Naive thymus-derived CD4-positive, alpha-beta T cell (primary cell): ENCODE measurements around the gene SQSTM1. TPM values are rescaled to one million over a fixed set of nuclear protein-coding genes. Genes with fewer than 3 reads are reported as not detected.

Source experiments
- ATAC-seq: fragments of 150-1000 bp; cut with Tn5 transposase; 2 replicates; pipeline ENCODE4 v1.10.0; 2021; ENCODE audit warnings: mild to moderate bottlenecking, moderate library complexity
- CTCF ChIA-PET: fragments of 350-600 bp; sonication (Branson Sonifier 250); formaldehyde crosslinking; loops from one replicate; lab custom pipeline; 2021; ENCODE audit warnings: antibody characterized with exemption; lab: Charles Lee
- POLR2A ChIA-PET: fragments of 350-600 bp; sonication (Branson Sonifier 250); formaldehyde crosslinking; loops from one replicate; lab custom pipeline; 2021; ENCODE audit warnings: antibody characterized with exemption, inconsistent platforms; lab: Charles Lee
- DNase-seq, 9 donors: peaks; one replicate each; pipeline versions ENCODE4 v3.0.0 to v3.0.0-alpha.2; 2020 to 2022; ENCODE audit warnings: mixed read lengths in 1 of 9
- H3K27ac ChIP-seq: one replicate; pipeline ENCODE4 v1.7.0; 2013; ENCODE audit warnings: mild to moderate bottlenecking, low read depth, low read length, moderate library complexity
- H3K27me3 ChIP-seq, 2 donors: one replicate each; pipeline ENCODE4 v1.7.0; 2013; ENCODE audit warnings: low read length in 2 of 2, mild to moderate bottlenecking in 2 of 2, moderate library complexity in 2 of 2; ENCODE audit not compliant: control insufficient read depth in 2 of 2, insufficient read depth in 2 of 2
- H3K36me3 ChIP-seq, 3 experiments: 1 replicate in 2 of 3; 2 replicates in 1 of 3; pipeline ENCODE4 v1.7.0; 2013; ENCODE audit warnings: low read length in 3 of 3, mild to moderate bottlenecking in 3 of 3, moderate library complexity in 1 of 3; ENCODE audit not compliant: insufficient read depth in 3 of 3, control insufficient read depth in 2 of 3
- H3K4me1 ChIP-seq, 2 donors: one replicate each; pipeline ENCODE4 v1.7.0; 2013; ENCODE audit warnings: low read length in 2 of 2, mild to moderate bottlenecking in 2 of 2, moderate library complexity in 1 of 2; ENCODE audit not compliant: control insufficient read depth in 2 of 2, insufficient read depth in 2 of 2
- H3K4me3 ChIP-seq: 2 replicates; pipeline ENCODE4 v1.7.0; 2013; ENCODE audit warnings: mild to moderate bottlenecking, low read length
- H3K9me3 ChIP-seq, 3 experiments: 1 replicate in 2 of 3; 2 replicates in 1 of 3; pipeline ENCODE4 v1.7.0; 2013; ENCODE audit warnings: low read length in 3 of 3; ENCODE audit not compliant: control insufficient read depth in 2 of 3
- H3K27ac Mint-ChIP-seq, 9 donors: one replicate each; pipeline ENCODE4 v1.8.0; 2020 to 2022; ENCODE audit warnings: mixed read lengths in 9 of 9, mild to moderate bottlenecking in 8 of 9, moderate library complexity in 5 of 9, inconsistent platforms in 2 of 9
- H3K27me3 Mint-ChIP-seq, 5 donors: one replicate each; pipeline ENCODE4 v1.8.0; 2021 to 2022; ENCODE audit warnings: mixed read lengths in 5 of 5, mild to moderate bottlenecking in 1 of 5
- H3K36me3 Mint-ChIP-seq, 5 donors: one replicate each; pipeline ENCODE4 v1.8.0; 2020 to 2022; ENCODE audit warnings: mixed read lengths in 5 of 5, mild to moderate bottlenecking in 3 of 5, inconsistent platforms in 1 of 5
- H3K4me1 Mint-ChIP-seq, 7 donors: one replicate each; pipeline ENCODE4 v1.8.0; 2020 to 2022; ENCODE audit warnings: mixed read lengths in 7 of 7, mild to moderate bottlenecking in 3 of 7, inconsistent platforms in 1 of 7
- H3K4me3 Mint-ChIP-seq, 10 donors: one replicate each; pipeline ENCODE4 v1.8.0; 2020 to 2022; ENCODE audit warnings: mild to moderate bottlenecking in 10 of 10, mixed read lengths in 10 of 10, moderate library complexity in 6 of 10, inconsistent platforms in 2 of 10
- H3K9me3 Mint-ChIP-seq, 11 donors: one replicate each; pipeline ENCODE4 v1.8.0; 2020 to 2022; ENCODE audit warnings: mixed read lengths in 11 of 11, mild to moderate bottlenecking in 4 of 11, inconsistent platforms in 1 of 11, moderate library complexity in 1 of 11
- intact Hi-C, 2 donors: fragments of 100-400 bp; cut with micrococcal nuclease; formaldehyde crosslinking; loops; one replicate each; pipeline ENCODE4 v1.15.1; 2023
- polyA plus RNA-seq, 2 donors: library from polyadenylated mRNA; unstranded; fragments of 300-500 nt; fragmentation: Illumina TruSeq; gene quantifications; one replicate each; pipeline ENCODE4 v1.2.3, GENCODE V29; 2021
- total RNA-seq, 6 experiments: library from RNA in 5 of 6; stranded (reverse) in 5 of 6; gene quantifications; 1 replicate in 5 of 6; 2 replicates in 1 of 6; pipeline ENCODE4 v1.2.3 and lab custom pipeline; 2021 to 2026

Gene SQSTM1
- total and polyA plus RNA-seq, 7 experiments from 2014 or later, result 129 to 309 (median 222) TPM

DNA sequence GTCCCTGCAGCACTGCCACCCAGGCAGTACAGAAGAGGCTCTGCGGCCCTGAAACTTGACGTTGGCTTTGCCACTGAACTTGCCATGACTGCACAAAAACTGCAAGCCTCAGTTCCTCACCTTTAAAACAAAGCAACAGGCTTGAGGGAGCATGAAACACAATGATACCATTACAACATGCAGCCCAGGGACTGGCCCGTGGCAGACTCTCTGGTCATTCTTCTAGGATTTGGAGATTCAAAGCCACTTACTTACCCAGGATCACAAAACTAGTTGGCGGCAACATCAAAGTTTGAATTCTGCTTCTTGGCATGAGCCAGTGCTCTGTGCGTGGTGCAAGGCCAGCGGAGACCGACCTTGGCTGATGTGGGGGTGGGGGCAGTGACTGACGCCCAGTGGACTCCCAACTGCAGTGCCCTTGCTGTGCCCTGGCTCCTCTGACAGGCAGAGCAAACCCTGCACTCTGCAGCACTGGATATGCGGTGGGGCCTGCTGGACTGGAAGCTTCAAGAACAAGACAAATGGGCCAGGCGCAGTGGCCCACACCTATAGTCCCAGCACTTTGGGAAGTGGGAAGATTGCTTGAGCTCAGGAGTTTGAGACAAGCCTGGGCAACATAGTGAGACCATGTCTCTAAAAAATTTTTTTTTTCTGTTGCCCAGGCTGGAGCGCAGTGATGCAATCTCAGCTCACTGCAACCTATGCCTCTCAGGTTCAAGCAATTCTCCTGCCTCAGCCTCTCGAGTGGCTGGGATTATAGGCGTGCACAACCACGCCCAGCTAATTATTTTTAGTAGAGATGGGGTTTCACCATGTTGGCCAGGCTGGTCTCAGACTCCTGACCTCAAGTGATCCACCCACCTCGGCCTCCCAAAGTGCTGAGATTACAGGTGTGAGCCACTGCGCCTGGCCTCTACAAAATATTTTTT, 18.9 kb downstream of the SQSTM1 start:
- H3K27me3 ChIP-seq, result no peaks in the 10 kb centered on the region
- H3K4me3 ChIP-seq, result no peak overlapping the region
- POLR2A ChIA-PET, result no interaction called here
- intact Hi-C loops, result no loop called here
- H3K4me3 Mint-ChIP-seq, result no peak overlapping the region
- CTCF ChIA-PET, result no interaction called here
- H3K4me1 Mint-ChIP-seq, result peaks cover 10 to 20% (median 15%) of the 10 kb centered on the region in 7 donors
- no peak overlapping the region for H3K27ac ChIP-seq
- H3K9me3 ChIP-seq, result no peaks in the 10 kb centered on the region
- H3K27me3 Mint-ChIP-seq, result no peaks in the 10 kb centered on the region
- peak overlapping the region in 2 of 9 donors; percentile 5 to 48 for H3K27ac Mint-ChIP-seq
- H3K4me1 ChIP-seq, result peaks cover 8 to 19% of the 10 kb centered on the region in 2 donors
- no peak for DNase-seq
- H3K36me3 Mint-ChIP-seq, result peaks cover 5 to 48% (median 25%) of the 10 kb centered on the region in 5 donors
- no peak for ATAC-seq
- peaks cover 8 to 75% (median 10%) of the 10 kb centered on the region in 3 experiments for H3K36me3 ChIP-seq
- H3K9me3 Mint-ChIP-seq, result peaks cover 0 to under 1% (median 0%) of the 10 kb centered on the region in 11 donors

DNA sequence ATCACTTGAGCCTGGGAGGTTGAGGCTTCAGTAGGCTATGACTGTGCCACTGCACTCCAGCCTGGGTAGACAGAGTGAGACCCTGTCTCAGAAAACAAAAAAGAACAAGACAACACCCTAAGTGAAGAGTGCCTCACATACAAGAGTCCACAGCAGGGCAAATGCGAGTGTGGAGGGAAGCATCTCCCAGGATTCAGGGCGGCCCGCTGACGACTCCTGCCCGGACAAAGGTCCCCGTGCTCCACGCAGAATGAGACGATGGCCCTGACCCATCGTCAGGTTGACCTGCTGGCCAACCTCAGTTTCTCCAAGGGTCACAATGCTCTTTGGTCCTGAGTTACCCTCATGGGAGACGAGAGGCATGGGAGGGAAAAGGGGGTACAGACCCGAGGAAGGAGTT, 19.6 kb downstream of the SQSTM1 start:
- H3K4me1 ChIP-seq, result peaks cover 8 to 19% of the 10 kb centered on the region in 2 donors
- H3K4me3 Mint-ChIP-seq, result no peak overlapping the region
- H3K27ac ChIP-seq, result no peak overlapping the region
- no peaks in the 10 kb centered on the region for H3K9me3 ChIP-seq
- peaks cover 8 to 75% (median 10%) of the 10 kb centered on the region in 3 experiments for H3K36me3 ChIP-seq
- intact Hi-C loops, result no loop called here
- ATAC-seq (no peak), DNase-seq (no peak)
- peaks cover 10 to 20% (median 15%) of the 10 kb centered on the region in 7 donors for H3K4me1 Mint-ChIP-seq
- no peaks in the 10 kb centered on the region for H3K27me3 ChIP-seq
- H3K9me3 Mint-ChIP-seq, result peaks cover 0 to 6% (median 2%) of the 10 kb centered on the region in 11 donors
- no peaks in the 10 kb centered on the region for H3K27me3 Mint-ChIP-seq
- ChIA-PET CTCF (no interaction called here), POLR2A (no interaction called here)
- H3K4me3 ChIP-seq, result no peak overlapping the region
- peak overlapping the region in 3 of 9 donors; percentile 12 to 48 (median 46) for H3K27ac Mint-ChIP-seq
- peaks cover 10 to 49% (median 28%) of the 10 kb centered on the region in 5 donors for H3K36me3 Mint-ChIP-seq

DNA sequence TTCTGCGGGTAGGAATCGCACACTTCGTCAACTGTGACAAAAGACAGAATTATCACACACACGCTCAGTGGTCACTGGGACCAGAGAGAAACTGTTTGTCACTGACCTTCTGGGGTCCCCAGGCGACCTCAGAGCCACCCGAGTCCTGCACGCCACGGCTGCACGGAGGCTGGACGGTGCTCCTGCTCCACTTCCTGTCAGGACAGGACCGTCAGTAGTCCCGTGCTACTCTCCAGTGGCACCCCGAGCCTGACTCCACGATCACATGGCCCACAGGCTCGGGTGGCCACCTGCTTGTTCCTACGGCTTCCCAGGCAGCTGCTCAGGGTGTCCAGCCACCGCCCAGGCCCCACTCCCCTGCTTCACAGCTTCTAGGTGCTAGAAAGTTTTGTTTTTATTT, 20.1 kb downstream of the SQSTM1 start:
- Mint-ChIP-seq H3K27ac (no peak overlapping the region), H3K9me3 (peaks cover 0 to 6% (median 2%) of the 10 kb centered on the region in 11 donors)

DNA sequence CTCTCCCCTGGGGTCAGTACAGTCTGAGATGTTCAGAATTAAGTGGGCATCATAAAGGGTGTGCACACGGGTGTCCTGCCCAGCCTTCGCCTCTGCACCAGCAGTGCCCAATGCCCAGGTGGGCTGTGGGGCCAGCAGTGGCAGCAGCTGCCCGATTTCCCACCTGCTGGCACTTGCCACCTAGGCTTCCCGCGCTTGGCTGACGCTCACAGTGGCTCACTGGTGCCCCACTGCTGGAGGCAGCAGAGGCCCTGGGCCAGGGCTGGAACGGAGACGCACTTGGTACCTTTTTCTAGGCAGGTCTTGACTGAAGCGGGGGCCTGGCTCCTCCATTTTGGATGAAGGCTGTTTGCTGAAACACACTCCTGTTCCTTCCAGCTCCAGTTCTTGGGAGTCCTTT, 20.9 kb downstream of the SQSTM1 start:
- H3K9me3 Mint-ChIP-seq, result peaks cover 0 to 9% (median 3%) of the 10 kb centered on the region in 11 donors
- peak overlapping the region in 2 of 9 donors; percentile 26 to 30 for H3K27ac Mint-ChIP-seq
- ChIA-PET CTCF (interaction anchor here (0.9 kb wide), 1 partner anchor 79 kb away, joined by 5 read pairs; no protein-coding TSS in a partner anchor), POLR2A (interaction anchor here (1.3 kb wide), 1 partner anchor 21 kb away, joined by 3 read pairs; the partner anchor contains the start of gene SQSTM1)
- Histone ChIP-seq H3K4me1 (peaks cover 4 to 11% of the 10 kb centered on the region in 2 donors), H3K4me3 (no peak overlapping the region), H3K36me3 (peaks cover 0 to 70% (median 8%) of the 10 kb centered on the region in 3 experiments), H3K27ac (no peak overlapping the region), H3K9me3 (no peaks in the 10 kb centered on the region), H3K27me3 (no peaks in the 10 kb centered on the region)
- no peak for DNase-seq
- H3K4me3 Mint-ChIP-seq, result no peak overlapping the region
- H3K4me1 Mint-ChIP-seq, result peaks cover 5 to 7% (median 7%) of the 10 kb centered on the region in 7 donors
- no peak for ATAC-seq
- intact Hi-C loops, result no loop called here
- H3K27me3 Mint-ChIP-seq, result no peaks in the 10 kb centered on the region
- peaks cover 9 to 47% (median 28%) of the 10 kb centered on the region in 5 donors for H3K36me3 Mint-ChIP-seq

More for the DNA sequence above, 20.1 kb downstream of the SQSTM1 start:
- Histone ChIP-seq H3K4me3 (no peak overlapping the region), H3K4me1 (peaks cover 8 to 19% of the 10 kb centered on the region in 2 donors), H3K36me3 (peaks cover 8 to 74% (median 8%) of the 10 kb centered on the region in 3 experiments), H3K27me3 (no peaks in the 10 kb centered on the region), H3K9me3 (no peaks in the 10 kb centered on the region), H3K27ac (no peak overlapping the region)
- intact Hi-C loops, result no loop called here
- no peak overlapping the region for H3K4me3 Mint-ChIP-seq
- ATAC-seq (no peak), DNase-seq (no peak)
- CTCF ChIA-PET, result interaction anchor here (0.9 kb wide), 1 partner anchor 78 kb away, joined by 5 read pairs; no protein-coding TSS in a partner anchor
- H3K4me1 Mint-ChIP-seq, result peaks cover 10 to 16% (median 15%) of the 10 kb centered on the region in 7 donors
- peaks cover 10 to 47% (median 27%) of the 10 kb centered on the region in 5 donors for H3K36me3 Mint-ChIP-seq
- POLR2A ChIA-PET, result interaction anchor here (1.3 kb wide), 1 partner anchor 20 kb away, joined by 3 read pairs; the partner anchor contains the start of gene SQSTM1
- H3K27me3 Mint-ChIP-seq, result no peaks in the 10 kb centered on the region

DNA sequence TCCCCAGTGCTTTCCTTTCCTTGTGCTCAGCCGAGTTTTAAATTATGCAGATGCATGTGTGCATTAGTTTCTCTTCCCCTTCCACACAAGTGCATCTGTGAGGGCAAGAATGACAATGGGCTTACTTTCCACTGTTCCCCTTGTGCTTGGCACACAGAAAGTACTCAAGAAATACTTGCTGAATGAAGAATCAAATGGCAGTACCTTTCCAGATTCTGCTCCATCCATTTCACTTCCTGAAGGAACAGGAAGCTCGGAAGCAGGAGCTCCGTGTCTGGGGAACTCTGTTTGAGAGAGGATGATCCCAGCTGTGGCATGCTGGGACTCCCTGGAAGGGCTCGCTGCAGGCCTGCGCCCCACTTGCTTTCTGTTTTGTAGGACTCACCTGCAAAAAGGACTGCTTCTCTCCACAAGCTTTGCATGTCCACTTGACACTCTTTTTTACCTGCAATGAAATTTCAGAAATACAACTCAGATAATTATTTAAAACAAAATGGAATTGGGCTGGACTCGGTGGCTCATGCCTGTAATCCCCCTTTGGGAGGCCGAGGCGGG, 32.4 kb downstream of the SQSTM1 start:
- no peaks in the 10 kb centered on the region for H3K27me3 ChIP-seq
- CTCF ChIA-PET, result interaction anchor here (1.4 kb wide), 2 partner anchors 51 to 56 kb away, joined by 3 to 5 read pairs; no protein-coding TSS in a partner anchor
- no peaks in the 10 kb centered on the region for H3K27me3 Mint-ChIP-seq

DNA sequence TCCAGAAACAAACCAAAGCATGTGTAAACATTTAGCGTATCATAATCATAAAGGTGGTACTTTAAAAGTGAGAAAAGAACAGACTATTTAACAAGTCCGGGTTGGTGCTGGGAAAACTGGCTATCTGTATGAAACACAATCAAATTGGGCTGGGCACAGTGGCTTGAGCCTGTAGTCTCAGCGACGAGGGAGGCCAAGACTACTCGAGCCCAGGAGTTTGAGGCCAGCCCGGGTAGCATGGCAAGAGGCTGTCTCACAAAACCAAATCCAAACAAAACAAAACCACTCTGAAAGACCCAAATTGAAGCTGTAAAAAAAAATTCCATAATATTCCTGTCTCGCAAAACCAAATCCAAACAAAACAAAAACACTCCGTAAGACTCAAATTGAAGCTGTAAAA, 33.7 kb downstream of the SQSTM1 start:
- intact Hi-C loops, result loop anchor here in 1 of 2 donors (10.0 kb wide), 1 partner anchor 440 kb away; the partner anchor contains the start of gene MAPK9
- Histone ChIP-seq H3K27ac (no peak overlapping the region), H3K9me3 (no peaks in the 10 kb centered on the region), H3K4me3 (no peak overlapping the region), H3K4me1 (peaks cover 5 to 12% of the 10 kb centered on the region in 2 donors), H3K27me3 (no peaks in the 10 kb centered on the region), H3K36me3 (peaks cover 0 to 38% (median 18%) of the 10 kb centered on the region in 3 experiments)
- Mint-ChIP-seq H3K36me3 (peaks cover 0 to 18% (median 15%) of the 10 kb centered on the region in 5 donors), H3K4me3 (peak overlapping the region in 1 of 10 donors; percentile 12), H3K4me1 (peaks cover 8 to 41% (median 27%) of the 10 kb centered on the region in 7 donors), H3K27ac (no peak overlapping the region), H3K9me3 (no peaks in the 10 kb centered on the region), H3K27me3 (no peaks in the 10 kb centered on the region)
- POLR2A ChIA-PET, result interaction anchor here (0.6 kb wide), 1 partner anchor 296 kb away, joined by 4 read pairs; no protein-coding TSS in a partner anchor
- CTCF ChIA-PET, result interaction anchor here (0.7 kb wide), 1 partner anchor 7 kb away, joined by 4 read pairs; no protein-coding TSS in a partner anchor
- no peak for ATAC-seq
- no peak for DNase-seq

More for the DNA sequence above, 32.4 kb downstream of the SQSTM1 start:
- H3K27ac Mint-ChIP-seq, result no peak overlapping the region
- intact Hi-C loops, result loop anchor here in 1 of 2 donors (10.0 kb wide), 1 partner anchor 442 kb away; the partner anchor contains the start of gene MAPK9
- POLR2A ChIA-PET, result no interaction called here
- DNase-seq, result no peak
- Histone ChIP-seq H3K4me3 (no peak overlapping the region), H3K9me3 (no peaks in the 10 kb centered on the region), H3K4me1 (peaks cover 5 to 12% of the 10 kb centered on the region in 2 donors), H3K36me3 (peaks cover 0 to 43% (median 18%) of the 10 kb centered on the region in 3 experiments), H3K27ac (no peak overlapping the region)
- H3K4me3 Mint-ChIP-seq, result no peak overlapping the region
- peak; percentile 41 for ATAC-seq
- H3K36me3 Mint-ChIP-seq, result peaks cover 0 to 18% (median 15%) of the 10 kb centered on the region in 5 donors
- H3K4me1 Mint-ChIP-seq, result peaks cover 7 to 35% (median 20%) of the 10 kb centered on the region in 7 donors
- H3K9me3 Mint-ChIP-seq, result no peaks in the 10 kb centered on the region
